Cardiac muscle cell (in vitro differentiated cells and primary cell): ENCODE measurements around the gene RBM44. TPM values are rescaled to one million over a fixed set of nuclear protein-coding genes. Genes with fewer than 3 reads are reported as not detected.
A peak's percentile ranks its signal among the peaks of the same experiment; 100 is the strongest.

ENCODE experiments used
- DNase-seq, 2 donors: peaks; one replicate each; pipeline versions ENCODE4 v3.0.0 to v3.0.0-alpha.2; 2010 to 2017; ENCODE audit warnings: low read depth in 1 of 2, low spot score in 1 of 2
- H3K27ac ChIP-seq: fragments of 200-600 bp; sonication (generic); 2 replicates; pipeline ENCODE4 v1.5.1; 2016
- H3K27me3 ChIP-seq: fragments of 200-600 bp; sonication (generic); 2 replicates; pipeline ENCODE4 v1.6.0; 2016; ENCODE audit warnings: control low read depth
- H3K36me3 ChIP-seq: fragments of 200-600 bp; sonication (generic); 2 replicates; pipeline ENCODE4 v1.5.1; 2016; ENCODE audit warnings: control low read depth
- H3K4me1 ChIP-seq: fragments of 200-600 bp; sonication (generic); 2 replicates; pipeline ENCODE4 v1.8.1; 2017; ENCODE audit warnings: low read depth, mild to moderate bottlenecking, mixed run types
- H3K4me3 ChIP-seq: fragments of 200-600 bp; sonication (generic); 2 replicates; pipeline ENCODE4 v1.5.1; 2016; ENCODE audit warnings: mild to moderate bottlenecking
- H3K9me3 ChIP-seq: fragments of 200-600 bp; sonication (generic); 2 replicates; pipeline ENCODE4 v1.5.1; 2017; ENCODE audit warnings: low read depth, mild to moderate bottlenecking, control low read depth
- CTCF ChIP-seq: IDR thresholded peaks from 2 replicates; pipeline ENCODE4 v1.5.1; 2012; ENCODE audit warnings: low read depth, mild to moderate bottlenecking, low read length
- polyA plus RNA-seq: library from polyadenylated mRNA; unstranded; fragments of >200 nt; fragmentation: Nextera tagmentation; extraction: Ambion mirVana; gene quantifications from 2 replicates; pipeline ENCODE4 v1.2.1, GENCODE V29; 2016
- total RNA-seq: library from RNA; depleted of rRNA; stranded (reverse); fragments of >200 nt; gene quantifications from 2 replicates; pipeline ENCODE4 v1.2.3, GENCODE V29; 2016

The RBM44 gene
- total and polyA plus RNA-seq, 2 experiments from 2014 or later: 0.46 to 0.51 TPM

DNA sequence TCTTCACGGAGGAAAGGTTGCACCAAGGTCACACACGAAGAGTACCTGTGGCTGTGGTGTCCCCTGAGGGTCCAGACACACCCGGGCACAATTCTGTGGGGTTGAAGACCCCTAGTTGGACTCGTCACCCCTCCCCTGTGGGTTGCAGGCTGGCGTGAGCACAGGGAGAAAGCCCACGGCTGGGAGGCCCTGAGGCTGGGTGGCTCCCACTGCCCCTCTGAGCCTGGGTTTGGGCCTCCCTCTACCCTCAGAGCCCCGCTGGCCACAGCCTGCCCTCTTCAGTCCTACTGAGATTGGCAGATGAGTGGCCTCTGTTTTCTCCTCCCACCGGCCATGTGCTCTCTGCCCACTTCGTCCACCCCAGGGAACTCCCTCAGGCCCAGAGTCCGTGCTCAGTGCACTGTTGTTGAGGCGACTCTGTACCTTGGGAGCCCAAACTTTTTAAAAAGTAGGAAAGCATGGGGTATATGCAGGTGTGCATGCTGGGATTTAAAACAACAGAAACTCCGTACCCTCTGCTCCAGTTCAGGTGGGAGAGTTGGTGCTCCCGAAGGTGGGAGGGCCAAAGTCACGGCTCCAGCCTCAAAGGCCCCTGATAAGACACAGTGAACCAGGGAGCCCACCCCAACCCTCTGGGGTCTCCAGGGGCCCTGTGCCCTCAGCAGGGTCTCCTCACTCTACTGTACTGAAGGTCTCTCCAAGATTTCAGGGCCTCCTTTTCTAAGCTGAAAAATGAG lies 79.9 kb downstream of the RBM44 start:
- no peak for TF ChIP-seq CTCF
- no peak overlapping the region for H3K27ac ChIP-seq
- no peak overlapping the region for H3K4me3 ChIP-seq
- H3K36me3 ChIP-seq: no peaks in the 10 kb centered on the region
- H3K27me3 ChIP-seq: no peaks in the 10 kb centered on the region
- no peak for DNase-seq
- H3K4me1 ChIP-seq: no peaks in the 10 kb centered on the region
- H3K9me3 ChIP-seq: no peaks in the 10 kb centered on the region

DNA sequence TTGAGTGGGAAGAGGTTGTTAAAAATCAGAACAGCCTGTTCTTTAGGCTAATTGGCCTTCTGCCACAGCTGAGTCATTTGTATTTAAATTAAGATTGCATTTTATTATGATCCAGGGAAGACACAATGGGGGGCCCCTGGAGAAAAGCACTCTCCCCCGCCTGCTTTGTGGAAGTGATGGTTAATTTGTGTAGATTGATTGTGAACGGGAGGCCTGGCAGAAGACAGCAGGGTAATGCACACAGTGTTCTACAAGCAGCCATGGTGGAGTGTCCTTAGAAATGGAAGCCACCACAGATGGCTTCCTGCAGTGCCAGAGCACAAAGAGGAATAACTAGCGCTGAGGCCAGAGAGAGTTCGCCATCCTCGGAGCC lies 80.5 kb downstream of the RBM44 start:
- TF ChIP-seq CTCF: no peak
- no peak overlapping the region for H3K27ac ChIP-seq

DNA sequence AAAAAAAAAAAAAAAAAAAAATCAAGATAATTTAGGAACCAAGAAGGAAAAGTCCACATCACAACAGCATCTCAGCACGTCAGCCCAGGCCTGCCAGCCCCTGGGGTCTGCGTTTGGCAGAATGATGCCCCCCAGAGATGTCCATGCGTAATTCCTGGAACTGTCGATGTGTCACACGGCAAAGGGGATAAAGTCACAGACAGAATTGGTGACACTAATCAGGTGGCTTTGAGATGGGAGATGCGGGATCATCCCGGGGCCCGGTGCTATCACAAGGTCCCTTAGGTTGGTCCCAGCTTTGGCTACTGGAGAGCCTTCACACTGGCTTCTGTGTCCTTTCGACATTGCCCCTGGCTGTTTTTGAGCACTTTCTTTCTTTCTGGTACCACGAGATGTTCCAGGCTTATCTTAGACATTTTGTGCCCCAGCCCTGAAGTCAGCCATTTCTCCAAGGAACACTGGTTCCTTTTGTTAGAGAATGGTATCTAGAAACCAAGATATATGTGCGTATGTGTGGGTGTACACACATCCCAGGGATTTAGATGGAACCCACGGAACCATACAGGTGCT lies 81.5 kb downstream of the RBM44 start:
- Histone ChIP-seq H3K27me3 (no peaks in the 10 kb centered on the region), H3K9me3 (no peaks in the 10 kb centered on the region), H3K4me1 (no peaks in the 10 kb centered on the region), H3K27ac (no peak overlapping the region), H3K36me3 (no peaks in the 10 kb centered on the region), H3K4me3 (no peak overlapping the region)
- DNase-seq: no peak
- TF ChIP-seq CTCF: no peak

More for the DNA sequence above, 80.5 kb downstream of the RBM44 start:
- Histone ChIP-seq H3K27me3 (no peaks in the 10 kb centered on the region), H3K9me3 (no peaks in the 10 kb centered on the region), H3K4me3 (no peak overlapping the region), H3K36me3 (no peaks in the 10 kb centered on the region), H3K4me1 (no peaks in the 10 kb centered on the region)
- peak in 1 of 2 donors; percentile 80 for DNase-seq

DNA sequence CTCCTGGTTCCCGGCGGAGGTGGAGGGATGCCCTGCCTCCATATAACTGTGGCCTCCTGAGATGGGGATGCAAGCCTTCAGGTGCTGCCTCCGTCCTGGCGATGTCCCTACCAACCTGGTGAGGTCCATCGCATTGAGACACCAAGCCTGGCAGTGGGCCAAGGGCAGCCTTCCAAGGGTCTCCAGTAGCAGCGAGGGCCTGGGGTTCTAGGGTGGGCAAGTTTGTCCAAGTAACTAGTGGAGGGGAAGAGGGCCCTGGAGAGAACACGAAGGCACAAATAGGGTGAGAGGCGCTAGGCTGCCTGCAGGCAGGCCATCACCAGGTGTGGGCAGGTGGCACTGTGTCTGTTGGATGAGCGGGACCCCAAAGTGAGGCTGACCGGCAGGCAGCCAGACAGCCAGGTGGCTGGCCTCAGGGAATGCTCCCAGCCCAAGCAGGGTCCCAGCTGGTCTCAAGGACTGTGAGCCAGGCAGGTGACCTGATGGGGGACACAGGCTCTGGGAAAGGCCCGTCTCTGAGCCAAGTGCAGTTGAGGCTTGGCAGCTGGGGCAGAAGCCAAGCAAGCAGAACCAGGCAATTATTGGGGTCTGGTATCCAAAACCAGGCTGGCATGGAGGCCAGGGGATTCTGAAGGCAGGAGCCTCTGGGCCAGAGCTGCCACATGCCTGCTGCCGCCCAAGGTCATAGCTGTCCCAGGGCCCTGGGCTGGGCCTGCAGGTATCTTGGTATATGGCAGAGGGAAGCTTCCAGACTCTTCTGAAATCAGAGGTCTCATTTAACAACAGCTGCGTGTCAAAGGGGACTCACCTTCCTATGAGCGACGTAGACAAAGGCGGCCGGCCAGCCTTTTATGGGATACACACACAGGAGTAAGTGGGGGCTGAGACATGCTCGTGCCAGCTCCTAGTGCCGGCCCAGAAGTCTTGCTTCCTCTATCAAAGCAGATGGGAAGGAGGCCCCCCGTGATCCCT lies 84.2 kb downstream of the RBM44 start:
- no peak for TF ChIP-seq CTCF
- Histone ChIP-seq H3K36me3 (no peaks in the 10 kb centered on the region), H3K4me1 (no peaks in the 10 kb centered on the region)

GRCh38 chr2:237883951-237884446 lies 85.4 kb downstream of the RBM44 start:
- Histone ChIP-seq H3K27me3 (no peaks in the 10 kb centered on the region), H3K4me3 (no peak overlapping the region), H3K9me3 (no peaks in the 10 kb centered on the region), H3K36me3 (no peaks in the 10 kb centered on the region), H3K4me1 (no peaks in the 10 kb centered on the region), H3K27ac (no peak overlapping the region)
- no peak for DNase-seq
- TF ChIP-seq CTCF: no peak

More for the DNA sequence above, 84.2 kb downstream of the RBM44 start:
- H3K4me3 ChIP-seq: no peak overlapping the region
- no peak overlapping the region for H3K27ac ChIP-seq
- H3K9me3 ChIP-seq: no peaks in the 10 kb centered on the region
- no peaks in the 10 kb centered on the region for H3K27me3 ChIP-seq
- DNase-seq: no peak
